SKM-1 treated with dmso at 0.1 percent for 144 hours (cell line): Measurements from ENCODE around the gene MAGEB17.
"Not testable (repeated sequence)": the region's sequence is repeated elsewhere in the genome, so short reads cannot be mapped to it uniquely, and the experiment has no call there.

Experiments used
- DNase-seq: peaks from one replicate; lab custom pipeline; 2025; ENCODE audit not compliant: unreplicated experiment; lab: John Stamatoyannopoulos, UW

The MAGEB17 gene

GRCh38 chrX:16156692-16157331 lies 10.5 kb upstream of the MAGEB17 start:
- DNase-seq, result no peak

- no peak for DNase-seq
Measured at GRCh38 chrX:16160729-16161128, 6.6 kb upstream of the MAGEB17 start.

GRCh38 chrX:16161173-16161572 lies 6.1 kb upstream of the MAGEB17 start:
- not testable (repeated sequence) for DNase-seq

- no peak for DNase-seq
Measured at GRCh38 chrX:16162391-16162790, 4.9 kb upstream of the MAGEB17 start.

- no peak for DNase-seq
Measured at GRCh38 chrX:16164748-16165147, 2.5 kb upstream of the MAGEB17 start.

- no peak for DNase-seq
Measured at GRCh38 chrX:16171039-16171438, 3.8 kb downstream of the MAGEB17 start.

- no peak for DNase-seq
Measured at GRCh38 chrX:16171944-16172343, 4.7 kb downstream of the MAGEB17 start.

GRCh38 chrX:16172391-16172790 lies 5.1 kb downstream of the MAGEB17 start:
- no peak for DNase-seq

GRCh38 chrX:16175329-16176061 lies 8.2 kb downstream of the MAGEB17 start:
- no peak for DNase-seq

GRCh38 chrX:16177260-16177659 lies 10.0 kb downstream of the MAGEB17 start:
- no peak for DNase-seq

- not testable (repeated sequence) for DNase-seq
Measured at GRCh38 chrX:16183843-16184242, 16.6 kb downstream of the MAGEB17 start.

- DNase-seq, result peak; percentile 21
Measured at GRCh38 chrX:16185725-16186136, 18.4 kb downstream of the MAGEB17 start.

- no peak for DNase-seq
Measured at GRCh38 chrX:16186380-16187007, 19.2 kb downstream of the MAGEB17 start.

- no peak for DNase-seq
Measured at GRCh38 chrX:16187024-16187760, 19.9 kb downstream of the MAGEB17 start.

- no peak for DNase-seq
Measured at GRCh38 chrX:16188687-16189086, 21.4 kb downstream of the MAGEB17 start.

GRCh38 chrX:16191605-16192004 lies 24.3 kb downstream of the MAGEB17 start:
- DNase-seq, result no peak

GRCh38 chrX:16196829-16197228 lies 29.5 kb downstream of the MAGEB17 start:
- DNase-seq, result no peak

GRCh38 chrX:16199343-16199742 lies 32.1 kb downstream of the MAGEB17 start:
- no peak for DNase-seq

- DNase-seq, result no peak
Measured at GRCh38 chrX:16202943-16203342, 35.7 kb downstream of the MAGEB17 start.

- DNase-seq, result no peak
Measured at GRCh38 chrX:16204538-16204937, 37.3 kb downstream of the MAGEB17 start.

GRCh38 chrX:16205840-16206239 lies 38.6 kb downstream of the MAGEB17 start:
- no peak for DNase-seq

GRCh38 chrX:16207634-16208033 lies 40.4 kb downstream of the MAGEB17 start:
- DNase-seq, result no peak
